MM.1S (cell line): ENCODE results near the gene ZSCAN26.

Source experiments
- EZH2 ChIP-seq: fragments of 300-600 bp; sonication (generic); optimal IDR thresholded peaks from 2 replicates; pipeline ENCODE3; 2017; ENCODE audit warnings: low read depth, mild to moderate bottlenecking, antibody characterized with exemption, low read length, mixed read lengths
- TF ChIP-seq, protein P1 (sequence below): fragments of 300-600 bp; sonication (generic); IDR thresholded peaks from 2 replicates; pipeline ENCODE4 v1.5.1; 2016; ENCODE audit warnings: antibody characterized with exemption, low read length, mixed read lengths

DNA sequence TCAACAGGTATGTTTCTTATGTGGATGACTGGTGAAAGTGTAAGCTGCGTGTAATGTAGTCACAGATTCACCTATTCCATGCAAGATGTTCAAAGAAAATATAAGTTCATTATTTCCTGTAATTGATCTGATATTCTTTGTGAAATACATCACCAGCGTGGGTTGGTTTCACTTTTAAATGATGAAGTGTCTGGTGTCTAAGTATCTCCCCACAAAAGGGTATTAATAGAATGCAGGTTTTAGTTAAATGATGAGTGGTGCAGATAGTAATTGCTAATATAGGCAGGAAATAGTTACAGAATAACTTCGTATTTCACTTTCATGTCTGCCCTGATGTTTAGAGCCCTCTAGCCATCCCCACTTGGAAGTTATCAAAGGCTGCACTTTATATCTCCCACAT lies 36.6 kb downstream of the ZSCAN26 start:
- TF ChIP-seq, protein P1, sequence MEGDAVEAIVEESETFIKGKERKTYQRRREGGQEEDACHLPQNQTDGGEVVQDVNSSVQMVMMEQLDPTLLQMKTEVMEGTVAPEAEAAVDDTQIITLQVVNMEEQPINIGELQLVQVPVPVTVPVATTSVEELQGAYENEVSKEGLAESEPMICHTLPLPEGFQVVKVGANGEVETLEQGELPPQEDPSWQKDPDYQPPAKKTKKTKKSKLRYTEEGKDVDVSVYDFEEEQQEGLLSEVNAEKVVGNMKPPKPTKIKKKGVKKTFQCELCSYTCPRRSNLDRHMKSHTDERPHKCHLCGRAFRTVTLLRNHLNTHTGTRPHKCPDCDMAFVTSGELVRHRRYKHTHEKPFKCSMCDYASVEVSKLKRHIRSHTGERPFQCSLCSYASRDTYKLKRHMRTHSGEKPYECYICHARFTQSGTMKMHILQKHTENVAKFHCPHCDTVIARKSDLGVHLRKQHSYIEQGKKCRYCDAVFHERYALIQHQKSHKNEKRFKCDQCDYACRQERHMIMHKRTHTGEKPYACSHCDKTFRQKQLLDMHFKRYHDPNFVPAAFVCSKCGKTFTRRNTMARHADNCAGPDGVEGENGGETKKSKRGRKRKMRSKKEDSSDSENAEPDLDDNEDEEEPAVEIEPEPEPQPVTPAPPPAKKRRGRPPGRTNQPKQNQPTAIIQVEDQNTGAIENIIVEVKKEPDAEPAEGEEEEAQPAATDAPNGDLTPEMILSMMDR = no peak
- TF ChIP-seq EZH2 = no peak
